Endothelial cell of umbilical vein (primary cell): Measurements from ENCODE around the gene PLEKHA5. TPM values are rescaled to one million over a fixed set of nuclear protein-coding genes. Genes with fewer than 3 reads are reported as not detected.
A peak's percentile ranks its signal among the peaks of the same experiment; 100 is the strongest.

Experiments
- BruUV-seq: library from RNA; stranded (reverse); fragments of 400-500 nt; replicated peaks from 2 replicates; lab custom pipeline; 2021; lab: Mats Ljungman, UMichigan
- CTCF ChIA-PET: fragments of 300-600, 350-600 bp; sonication (Branson Sonifier 250); formaldehyde crosslinking; loops from one replicate; lab custom pipeline; 2021; ENCODE audit warnings: antibody characterized with exemption, inconsistent platforms; lab: Charles Lee
- POLR2A ChIA-PET: fragments of 300-600, 350-600 bp; sonication (Branson Sonifier 250); formaldehyde crosslinking; loops from one replicate; lab custom pipeline; 2021; ENCODE audit warnings: antibody characterized with exemption, inconsistent platforms; lab: Charles Lee
- DNase-seq: peaks from one replicate; pipeline ENCODE4 v3.0.0-alpha.2; 2011; ENCODE audit warnings: low read depth, low spot score
- FAIRE-seq: peaks from 2 replicates; lab custom pipeline; 2011; peaks lifted over from hg19 to GRCh38; lab: Jason Lieb, UNC
- H2AFZ ChIP-seq: 2 replicates; pipeline ENCODE4 v1.6.0; 2012; ENCODE audit warnings: low read depth, low read length, control low read depth, inconsistent platforms
- H3K27ac ChIP-seq: 2 replicates; pipeline ENCODE4 v1.5.1; 2011; ENCODE audit warnings: low read depth, mild to moderate bottlenecking, control low read depth, low read length, moderate library complexity; ENCODE audit not compliant: insufficient read depth
- H3K27me3 ChIP-seq, 2 experiments: 2 replicates each; pipeline versions ENCODE4 v1.6.0 to v1.6.1; 2011; ENCODE audit warnings: low read length in 2 of 2, mixed read lengths in 1 of 2; ENCODE audit not compliant: control insufficient read depth in 2 of 2, insufficient read depth in 2 of 2
- H3K36me3 ChIP-seq, 2 experiments: 2 replicates in 1 of 2; 3 replicates in 1 of 2; pipeline ENCODE4 v1.5.1; 2011; ENCODE audit warnings: low read length in 2 of 2, mild to moderate bottlenecking in 1 of 2, moderate library complexity in 1 of 2; ENCODE audit not compliant: control insufficient read depth in 2 of 2, insufficient read depth in 2 of 2; ENCODE audit errors: extremely low read depth in 1 of 2
- H3K4me1 ChIP-seq: 3 replicates; pipeline ENCODE4 v1.5.1; 2011; ENCODE audit warnings: mild to moderate bottlenecking, low read length; ENCODE audit not compliant: control insufficient read depth, insufficient read depth; ENCODE audit errors: extremely low read depth
- H3K4me2 ChIP-seq: 2 replicates; pipeline ENCODE4 v1.6.1; 2011; ENCODE audit warnings: low read length, control low read depth, mixed read lengths; ENCODE audit not compliant: insufficient read depth
- H3K4me3 ChIP-seq, 3 experiments: fragments of 200-600 bp in 1 of 3; sonication (generic), shearing (Covaris generic) in 1 of 3; replicated peaks in 1 of 3; 2 replicates each; pipeline ENCODE4 v1.5.1; 2011 to 2016; ENCODE audit warnings: control low read depth in 3 of 3, low read length in 3 of 3, mild to moderate bottlenecking in 2 of 3, inconsistent platforms in 1 of 3, low read depth in 1 of 3, moderate library complexity in 1 of 3; ENCODE audit not compliant: insufficient read depth in 1 of 3
- H3K79me2 ChIP-seq: 2 replicates; pipeline ENCODE4 v1.6.0; 2012; ENCODE audit warnings: low read length, inconsistent platforms; ENCODE audit not compliant: control insufficient read depth, insufficient read depth
- H3K9ac ChIP-seq: replicated peaks from 2 replicates; pipeline ENCODE3; 2011; ENCODE audit warnings: low read length, control low read depth; ENCODE audit not compliant: insufficient read depth; ENCODE audit errors: extremely low read depth
- H3K9me1 ChIP-seq: replicated peaks from 3 replicates; pipeline ENCODE4 v1.6.0; 2011; ENCODE audit warnings: mild to moderate bottlenecking, low read length; ENCODE audit not compliant: control insufficient read depth, insufficient read depth; ENCODE audit errors: extremely low read depth
- H3K9me3 ChIP-seq: replicated peaks from 2 replicates; pipeline ENCODE4 v1.5.1; 2012; ENCODE audit warnings: low read length, inconsistent platforms; ENCODE audit not compliant: control insufficient read depth, insufficient read depth
- H4K20me1 ChIP-seq: replicated peaks from 2 replicates; pipeline ENCODE3; 2011; ENCODE audit warnings: mild to moderate bottlenecking, low read length; ENCODE audit not compliant: control insufficient read depth, insufficient read depth; ENCODE audit errors: extremely low read depth
- EZH2 ChIP-seq: IDR thresholded peaks from 2 replicates; pipeline ENCODE4 v1.6.1; 2012; ENCODE audit warnings: borderline replicate concordance, low read depth, mild to moderate bottlenecking, moderate library complexity, low read length, inconsistent platforms; ENCODE audit not compliant: severe bottlenecking
- FOS ChIP-seq: IDR thresholded peaks from 2 replicates; pipeline ENCODE4 v1.6.1; 2011; ENCODE audit warnings: mild to moderate bottlenecking, low read length, moderate library complexity, borderline replicate concordance; ENCODE audit not compliant: insufficient read depth
- GATA2 ChIP-seq: IDR thresholded peaks from 2 replicates; pipeline ENCODE4 v1.7.0; 2011; ENCODE audit warnings: low read depth, mild to moderate bottlenecking, moderate library complexity, mixed read lengths, low read length; ENCODE audit not compliant: insufficient read length, insufficient read depth
- JUN ChIP-seq: IDR thresholded peaks from 2 replicates; pipeline ENCODE4 v1.6.1; 2011; ENCODE audit warnings: borderline replicate concordance, low read depth; ENCODE audit not compliant: insufficient read length, insufficient read depth
- MYC ChIP-seq: IDR thresholded peaks from one replicate; pipeline ENCODE4 v1.6.1; 2011; ENCODE audit warnings: mild to moderate bottlenecking, low read depth, low read length
- POLR2A ChIP-seq: IDR thresholded peaks from 2 replicates; pipeline ENCODE4 v1.6.1; 2012; ENCODE audit warnings: low read depth, mild to moderate bottlenecking, control low read depth, low read length
- POLR2AphosphoS5 ChIP-seq: IDR thresholded peaks from 2 replicates; pipeline ENCODE4 v1.6.1; 2012; ENCODE audit warnings: low read depth, mild to moderate bottlenecking, control low read depth, low read length, moderate library complexity; ENCODE audit not compliant: insufficient read depth
- dilution Hi-C: fragments of 300-500 bp; cut with MboI; formaldehyde crosslinking; loops from one replicate; pipeline ENCODE4 v1.15.0; 2019; ENCODE audit warnings: low sequenced_read_pairs; ENCODE audit not compliant: extremely low pct_ligation_motif_present
- intact Hi-C: fragments of 100-400 bp; cut with micrococcal nuclease; formaldehyde crosslinking; loops from one replicate; pipeline ENCODE4 v1.10.0; 2022
- polyA plus RNA-seq, 4 experiments: library from polyadenylated mRNA; depleted of rRNA in 3 of 4; stranded (reverse) in 3 of 4; unstranded in 1 of 4; fragments of >200 nt; gene quantifications; 2 replicates each; pipeline versions ENCODE4 v1.2.1 to v1.2.3, GENCODE V29; 2011 to 2012; ENCODE audit warnings: missing spikeins in 1 of 4
- total RNA-seq: library from RNA; stranded (reverse); gene quantifications from 2 replicates; pipeline ENCODE4 v1.2.3, GENCODE V29; 2021
- TF ChIP-seq, protein P1 (sequence below), 2 donors: IDR thresholded peaks; 1 replicate in 1 of 2; 2 replicates in 1 of 2; pipeline ENCODE4 v1.5.1; 2011; ENCODE audit warnings: low read length in 2 of 2, mild to moderate bottlenecking in 2 of 2, moderate library complexity in 2 of 2, control low read depth in 1 of 2, inconsistent platforms in 1 of 2, low read depth in 1 of 2; ENCODE audit not compliant: insufficient read depth in 1 of 2; ENCODE audit errors: extremely low read depth in 1 of 2
- TF ChIP-seq, protein P2 (sequence below): IDR thresholded peaks from 2 replicates; pipeline ENCODE4 v1.6.1; 2011; ENCODE audit not compliant: insufficient read depth, insufficient read length

Gene PLEKHA5
- total and polyA plus RNA-seq, 2 donors (not counting 3 experiments of a cell fraction or from before 2014, with no cell fraction given) = 2.5 to 12.7 TPM

DNA sequence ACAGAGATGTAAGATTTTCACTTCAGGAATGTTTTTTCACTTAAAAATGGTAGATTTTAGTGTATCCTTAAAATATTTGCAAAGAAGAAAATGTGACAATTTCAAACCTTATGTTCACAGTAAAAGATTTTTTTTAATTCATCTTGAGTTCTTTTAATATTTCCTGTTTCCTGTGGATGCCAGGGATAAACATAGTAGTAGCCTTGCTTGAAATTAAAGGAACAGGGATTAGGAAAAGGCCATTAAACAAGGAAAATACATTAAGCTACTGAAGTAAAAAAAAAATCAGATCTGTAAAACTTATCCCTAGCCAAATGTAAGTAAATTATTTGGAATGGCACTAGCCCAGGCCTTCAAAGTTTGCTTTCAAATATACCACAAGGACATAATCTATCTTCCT, 171.7 kb downstream of the PLEKHA5 start:
- intact Hi-C loops (no loop called here), dilution Hi-C loops (no loop called here)
- H3K9ac ChIP-seq = no peak overlapping the region
- no peak overlapping the region for H3K4me3 ChIP-seq
- H3K4me2 ChIP-seq = no peak overlapping the region
- FAIRE-seq (no peak), DNase-seq (peak; percentile 31)
- H3K27ac ChIP-seq = no peak overlapping the region
- H3K9me1 ChIP-seq = no peaks in the 10 kb centered on the region
- H3K79me2 ChIP-seq = no peaks in the 10 kb centered on the region
- no peak overlapping the region for H2AFZ ChIP-seq
- no peaks in the 10 kb centered on the region for H3K4me1 ChIP-seq
- no peaks in the 10 kb centered on the region for H3K27me3 ChIP-seq
- ChIA-PET CTCF (interaction anchor here (1.1 kb wide), 1 partner anchor 29 kb away, joined by 3 read pairs; no protein-coding TSS in a partner anchor), POLR2A (no interaction called here)
- H3K36me3 ChIP-seq = no peaks in the 10 kb centered on the region
- TF ChIP-seq EZH2 = no peak
- TF ChIP-seq, protein P1, sequence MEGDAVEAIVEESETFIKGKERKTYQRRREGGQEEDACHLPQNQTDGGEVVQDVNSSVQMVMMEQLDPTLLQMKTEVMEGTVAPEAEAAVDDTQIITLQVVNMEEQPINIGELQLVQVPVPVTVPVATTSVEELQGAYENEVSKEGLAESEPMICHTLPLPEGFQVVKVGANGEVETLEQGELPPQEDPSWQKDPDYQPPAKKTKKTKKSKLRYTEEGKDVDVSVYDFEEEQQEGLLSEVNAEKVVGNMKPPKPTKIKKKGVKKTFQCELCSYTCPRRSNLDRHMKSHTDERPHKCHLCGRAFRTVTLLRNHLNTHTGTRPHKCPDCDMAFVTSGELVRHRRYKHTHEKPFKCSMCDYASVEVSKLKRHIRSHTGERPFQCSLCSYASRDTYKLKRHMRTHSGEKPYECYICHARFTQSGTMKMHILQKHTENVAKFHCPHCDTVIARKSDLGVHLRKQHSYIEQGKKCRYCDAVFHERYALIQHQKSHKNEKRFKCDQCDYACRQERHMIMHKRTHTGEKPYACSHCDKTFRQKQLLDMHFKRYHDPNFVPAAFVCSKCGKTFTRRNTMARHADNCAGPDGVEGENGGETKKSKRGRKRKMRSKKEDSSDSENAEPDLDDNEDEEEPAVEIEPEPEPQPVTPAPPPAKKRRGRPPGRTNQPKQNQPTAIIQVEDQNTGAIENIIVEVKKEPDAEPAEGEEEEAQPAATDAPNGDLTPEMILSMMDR (IDR thresholded peaks at IDR 0.05; ENCODE audit: extremely low read depth in 1 of 2, insufficient read depth in 1 of 2, low read depth in 1 of 2, low read length in 2 of 2) = no peak
- TF ChIP-seq MYC = no peak
- no peak for TF ChIP-seq POLR2A
- no peak for TF ChIP-seq FOS
- no peak for TF ChIP-seq POLR2AphosphoS5
- TF ChIP-seq JUN = no peak
- TF ChIP-seq GATA2 = no peak
- TF ChIP-seq, protein P2, sequence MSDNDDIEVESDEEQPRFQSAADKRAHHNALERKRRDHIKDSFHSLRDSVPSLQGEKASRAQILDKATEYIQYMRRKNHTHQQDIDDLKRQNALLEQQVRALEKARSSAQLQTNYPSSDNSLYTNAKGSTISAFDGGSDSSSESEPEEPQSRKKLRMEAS = no peak
- H3K9me3 ChIP-seq = no peaks in the 10 kb centered on the region
- no TSS peak for BruUV-seq
- no peaks in the 10 kb centered on the region for H4K20me1 ChIP-seq
